ENCODE results near the gene PRDM4. TPM values are rescaled to one million over a fixed set of nuclear protein-coding genes. Genes with fewer than 3 reads are reported as not detected.

The PRDM4 gene
- total and polyA plus RNA-seq, 2 experiments from 2014 or later: 25.9 to 38.7 TPM

DNA sequence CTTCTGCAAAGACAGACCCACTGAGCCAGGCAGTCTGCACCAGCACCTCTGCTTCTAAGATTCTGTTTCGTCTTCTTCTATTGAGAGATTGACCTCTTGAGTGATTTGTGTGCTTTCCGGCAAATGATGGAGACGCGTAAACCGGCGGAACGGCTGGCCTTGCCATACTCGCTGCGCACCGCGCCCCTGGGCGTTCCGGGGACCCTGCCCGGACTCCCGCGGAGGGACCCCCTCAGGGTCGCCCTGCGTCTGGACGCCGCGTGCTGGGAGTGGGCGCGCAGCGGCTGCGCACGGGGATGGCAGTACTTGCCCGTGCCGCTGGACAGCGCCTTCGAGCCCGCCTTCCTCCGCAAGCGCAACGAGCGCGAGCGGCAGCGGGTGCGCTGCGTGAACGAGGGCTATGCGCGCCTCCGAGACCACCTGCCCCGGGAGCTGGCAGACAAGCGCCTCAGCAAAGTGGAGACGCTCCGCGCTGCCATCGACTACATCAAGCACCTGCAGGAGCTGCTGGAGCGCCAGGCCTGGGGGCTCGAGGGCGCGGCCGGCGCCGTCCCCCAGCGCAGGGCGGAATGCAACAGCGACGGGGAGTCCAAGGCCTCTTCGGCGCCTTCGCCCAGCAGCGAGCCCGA is 14.3 kb upstream of the PRDM4 start:
- Histone ChIP-seq H2AFZ (no peak overlapping the region), H3K27ac (no peak overlapping the region), H3K4me2 (peak overlapping the region; percentile 73), H3K9me2 (replicated peaks; ENCODE audit: insufficient read depth) (no peaks in the 10 kb centered on the region), H3K36me3 (replicated peaks; ENCODE audit: insufficient read depth, low read depth) (no peaks in the 10 kb centered on the region), H4K20me1 (ENCODE audit: insufficient read depth, poor library complexity, severe bottlenecking) (no peaks in the 10 kb centered on the region), H3K9me3 (ENCODE audit: low read depth) (no peaks in the 10 kb centered on the region), H3K79me2 (no peaks in the 10 kb centered on the region), H3K4me1 (ENCODE audit: insufficient read depth) (peaks cover 6% of the 10 kb centered on the region), H3K27me3 (peaks cover 79% of the 10 kb centered on the region), H3K4me3 (no peak overlapping the region)
- TF ChIP-seq, protein P1, sequence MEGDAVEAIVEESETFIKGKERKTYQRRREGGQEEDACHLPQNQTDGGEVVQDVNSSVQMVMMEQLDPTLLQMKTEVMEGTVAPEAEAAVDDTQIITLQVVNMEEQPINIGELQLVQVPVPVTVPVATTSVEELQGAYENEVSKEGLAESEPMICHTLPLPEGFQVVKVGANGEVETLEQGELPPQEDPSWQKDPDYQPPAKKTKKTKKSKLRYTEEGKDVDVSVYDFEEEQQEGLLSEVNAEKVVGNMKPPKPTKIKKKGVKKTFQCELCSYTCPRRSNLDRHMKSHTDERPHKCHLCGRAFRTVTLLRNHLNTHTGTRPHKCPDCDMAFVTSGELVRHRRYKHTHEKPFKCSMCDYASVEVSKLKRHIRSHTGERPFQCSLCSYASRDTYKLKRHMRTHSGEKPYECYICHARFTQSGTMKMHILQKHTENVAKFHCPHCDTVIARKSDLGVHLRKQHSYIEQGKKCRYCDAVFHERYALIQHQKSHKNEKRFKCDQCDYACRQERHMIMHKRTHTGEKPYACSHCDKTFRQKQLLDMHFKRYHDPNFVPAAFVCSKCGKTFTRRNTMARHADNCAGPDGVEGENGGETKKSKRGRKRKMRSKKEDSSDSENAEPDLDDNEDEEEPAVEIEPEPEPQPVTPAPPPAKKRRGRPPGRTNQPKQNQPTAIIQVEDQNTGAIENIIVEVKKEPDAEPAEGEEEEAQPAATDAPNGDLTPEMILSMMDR (IDR thresholded peaks at IDR 0.05; ENCODE audit: poor library complexity): no peak
- TF ChIP-seq EZH2 (IDR thresholded peaks at IDR 0.05; ENCODE audit: borderline replicate concordance) (no peak), EZH2phosphoT487 (IDR thresholded peaks at IDR 0.05; ENCODE audit: low read depth, severe bottlenecking, unreplicated experiment) (no peak)
- DNase-seq (ENCODE audit: low spot score): peak; percentile 14
- WGBS (ENCODE audit: low lambda C conversion rate, missing lambda C conversion rate): 3% methylated on average over 63 of the region's 66 CpGs

DNA sequence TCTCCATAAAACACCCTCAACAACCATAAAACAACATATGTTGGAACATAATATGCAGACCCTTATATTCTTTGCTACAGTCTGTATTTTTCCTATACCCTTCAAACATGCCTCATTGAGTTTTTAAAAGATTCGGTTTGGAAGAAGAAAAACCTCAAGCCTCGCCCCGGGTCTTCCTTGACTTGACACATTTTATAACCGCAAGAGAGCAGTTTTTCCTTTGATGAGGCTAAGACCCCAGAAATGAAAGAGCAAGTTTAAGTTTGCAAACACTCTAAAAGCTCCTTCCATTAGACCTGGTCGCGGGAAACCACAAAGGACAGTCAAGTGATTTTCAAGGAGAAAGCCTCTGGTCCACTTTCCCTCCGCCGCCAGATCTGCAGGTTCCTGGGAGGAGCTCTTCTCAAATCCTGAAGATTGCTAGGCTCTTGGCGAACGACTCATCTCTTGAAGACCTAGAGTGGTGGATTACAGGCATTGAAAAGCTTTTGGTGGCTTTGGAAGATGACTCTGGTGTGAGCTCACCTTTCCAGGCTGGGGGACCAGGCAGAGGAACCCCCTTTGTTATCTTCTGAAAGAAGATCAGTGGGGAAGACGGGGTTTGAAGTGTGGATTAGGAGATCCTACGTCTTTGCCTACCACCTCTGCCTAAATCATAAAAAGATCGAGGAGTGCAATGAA is 13.6 kb upstream of the PRDM4 start, which contains the start of gene ASCL4:
Gene ASCL4, plus strand, starts transcription at position 356 of the 681 bp plus-strand sequence. CDS start 515 bp downstream, outside the sequence.
- TF ChIP-seq EZH2 (IDR thresholded peaks at IDR 0.05; ENCODE audit: borderline replicate concordance) (no peak), EZH2phosphoT487 (IDR thresholded peaks at IDR 0.05; ENCODE audit: low read depth, severe bottlenecking, unreplicated experiment) (no peak)
- TF ChIP-seq, protein P1 (IDR thresholded peaks at IDR 0.05; ENCODE audit: poor library complexity): no peak
- no peak within 1 kb of the TSS for H2AFZ ChIP-seq
- H3K9me2 ChIP-seq (replicated peaks; ENCODE audit: insufficient read depth): no peaks in the 10 kb centered on the region
- H3K36me3 ChIP-seq (replicated peaks; ENCODE audit: insufficient read depth, low read depth): no peaks in the 10 kb centered on the region
- peak within 1 kb of the TSS; percentile 73 for H3K4me2 ChIP-seq
- peaks cover 78% of the 10 kb centered on the region for H3K27me3 ChIP-seq
- WGBS (ENCODE audit: low lambda C conversion rate, missing lambda C conversion rate): 58% methylated on average over 13 of the region's 13 CpGs
- H3K9me3 ChIP-seq (ENCODE audit: low read depth): no peaks in the 10 kb centered on the region
- no peak within 1 kb of the TSS for H3K4me3 ChIP-seq
- no peaks in the 10 kb centered on the region for H4K20me1 ChIP-seq (ENCODE audit: insufficient read depth, poor library complexity, severe bottlenecking)
- H3K27ac ChIP-seq: no peak within 1 kb of the TSS
- H3K79me2 ChIP-seq: no peaks in the 10 kb centered on the region
- H3K4me1 ChIP-seq (ENCODE audit: insufficient read depth): peaks cover 6% of the 10 kb centered on the region
- DNase-seq (ENCODE audit: low spot score): no peak

DNA sequence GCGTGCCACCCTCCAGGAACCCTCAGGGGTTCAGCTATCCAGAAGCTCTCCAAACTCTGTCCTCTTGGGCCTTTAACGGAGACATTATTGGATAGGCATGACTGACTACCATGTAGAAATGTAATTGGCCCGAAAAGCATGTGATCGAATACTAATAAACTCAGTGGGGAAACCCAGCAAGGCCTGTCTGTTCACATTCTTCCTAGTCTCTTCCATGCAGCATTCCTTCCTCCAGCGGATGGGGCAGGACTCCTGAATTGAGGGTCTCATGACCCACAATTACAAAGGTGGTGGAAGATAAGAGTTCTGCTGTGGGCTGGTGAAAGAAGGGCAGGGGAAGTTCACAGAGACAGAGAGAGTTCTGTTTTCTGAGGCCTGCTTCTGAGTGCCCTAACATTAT is 6.5 kb upstream of the PRDM4 start:
- Histone ChIP-seq H3K4me3 (no peak overlapping the region), H3K27me3 (peaks cover 15% of the 10 kb centered on the region), H3K36me3 (replicated peaks; ENCODE audit: insufficient read depth, low read depth) (no peaks in the 10 kb centered on the region), H3K27ac (no peak overlapping the region), H3K9me3 (ENCODE audit: low read depth) (no peaks in the 10 kb centered on the region), H3K9me2 (replicated peaks; ENCODE audit: insufficient read depth) (no peaks in the 10 kb centered on the region), H3K79me2 (no peaks in the 10 kb centered on the region), H2AFZ (no peak overlapping the region), H3K4me2 (no peak overlapping the region), H4K20me1 (ENCODE audit: insufficient read depth, poor library complexity, severe bottlenecking) (no peaks in the 10 kb centered on the region), H3K4me1 (ENCODE audit: insufficient read depth) (no peaks in the 10 kb centered on the region)
- TF ChIP-seq EZH2phosphoT487 (IDR thresholded peaks at IDR 0.05; ENCODE audit: low read depth, severe bottlenecking, unreplicated experiment) (no peak), EZH2 (IDR thresholded peaks at IDR 0.05; ENCODE audit: borderline replicate concordance) (no peak)
- TF ChIP-seq, protein P1 (IDR thresholded peaks at IDR 0.05; ENCODE audit: poor library complexity): no peak
- DNase-seq (ENCODE audit: low spot score): no peak
- WGBS (ENCODE audit: low lambda C conversion rate, missing lambda C conversion rate): 71% methylated on average over 5 of the region's 5 CpGs

All from hepatocyte (in vitro differentiated cells).